HG02678 (cell line): Measurements from ENCODE around the gene PCLO.
"Not testable (repeated sequence)": the region's sequence is repeated elsewhere in the genome, so short reads cannot be mapped to it uniquely, and the experiment has no call there.

ENCODE experiments used
- ATAC-seq: cut with Tn5 transposase; IDR thresholded peaks from one replicate; pipeline ENCODE4 v1.9.1; 2021; ENCODE audit warnings: mild to moderate bottlenecking, moderate library complexity; ENCODE audit not compliant: unreplicated experiment

The PCLO gene

GRCh38 chr7:82965088-82966036 is 197.3 kb downstream of the PCLO start:
- no peak for ATAC-seq

GRCh38 chr7:82964150-82964882 is 198.4 kb downstream of the PCLO start:
- ATAC-seq, result no peak

GRCh38 chr7:82961240-82961639 is 201.4 kb downstream of the PCLO start:
- no peak for ATAC-seq

- no peak for ATAC-seq
Observed at GRCh38 chr7:82959528-82959927, 203.2 kb downstream of the PCLO start.

GRCh38 chr7:82957521-82957920 is 205.2 kb downstream of the PCLO start:
- ATAC-seq, result no peak

- no peak for ATAC-seq
Observed at GRCh38 chr7:82953324-82954027, 209.2 kb downstream of the PCLO start.

GRCh38 chr7:82950436-82950835 is 212.2 kb downstream of the PCLO start:
- no peak for ATAC-seq

GRCh38 chr7:82945480-82945879 is 217.2 kb downstream of the PCLO start:
- ATAC-seq, result no peak

- no peak for ATAC-seq
Observed at GRCh38 chr7:82945056-82945455, 217.6 kb downstream of the PCLO start.

- ATAC-seq, result no peak
Observed at GRCh38 chr7:82932516-82932915, 230.2 kb downstream of the PCLO start.

GRCh38 chr7:82926477-82926876 is 236.2 kb downstream of the PCLO start:
- ATAC-seq, result no peak

- no peak for ATAC-seq
Observed at GRCh38 chr7:82925331-82925730, 237.4 kb downstream of the PCLO start.

GRCh38 chr7:82906502-82906901 is 256.2 kb downstream of the PCLO start:
- no peak for ATAC-seq

- ATAC-seq, result no peak
Observed at GRCh38 chr7:82904871-82905270, 257.8 kb downstream of the PCLO start.

- ATAC-seq, result not testable (repeated sequence)
Observed at GRCh38 chr7:82901098-82901497, 261.6 kb downstream of the PCLO start.

- ATAC-seq, result no peak
Observed at GRCh38 chr7:82897500-82897899, 265.2 kb downstream of the PCLO start.

- not testable (repeated sequence) for ATAC-seq
Observed at GRCh38 chr7:82894341-82894740, 268.3 kb downstream of the PCLO start.

GRCh38 chr7:82886324-82886723 is 276.4 kb downstream of the PCLO start:
- no peak for ATAC-seq

GRCh38 chr7:82865856-82866255 is 296.8 kb downstream of the PCLO start:
- ATAC-seq, result no peak

GRCh38 chr7:82859106-82859850 is 303.4 kb downstream of the PCLO start:
- ATAC-seq, result no peak

- no peak for ATAC-seq
Observed at GRCh38 chr7:82851121-82851520, 311.6 kb downstream of the PCLO start.
